Effector CD4-positive, alpha-beta T cell (primary cell): ENCODE data around the gene AKT1.

Experiments
- DNase-seq: peaks from one replicate; pipeline ENCODE4 v3.0.0-alpha.2; 2020

Gene AKT1

GRCh38 chr14:104721505-104722431, 73.8 kb downstream of the AKT1 start:
- DNase-seq, result no peak
